OCI-LY7 (cell line): ENCODE results near the gene SSX2IP. TPM values are rescaled to one million over a fixed set of nuclear protein-coding genes. Genes with fewer than 3 reads are reported as not detected.

Experiments
- BruUV-seq: library from RNA; stranded (reverse); fragments of 400-500 nt; replicated peaks from 2 replicates; lab custom pipeline; 2021; lab: Mats Ljungman, UMichigan
- CTCF ChIA-PET: fragments of 300-600 bp; sonication (Branson Sonifier 250); formaldehyde crosslinking; loops from one replicate; lab custom pipeline; 2022; ENCODE audit warnings: antibody characterized with exemption; ENCODE audit not compliant: unreplicated experiment; lab: Charles Lee
- POLR2A ChIA-PET: fragments of 300-600 bp; sonication (Branson Sonifier 250); formaldehyde crosslinking; loops from one replicate; lab custom pipeline; 2022; ENCODE audit warnings: antibody characterized with exemption; lab: Charles Lee
- DNase-seq: peaks from one replicate; pipeline ENCODE4 v3.0.0-alpha.2; 2015; ENCODE audit warnings: low spot score
- H2AFZ ChIP-seq: fragments of 200-600 bp; sonication (generic), shearing (Covaris generic); 2 replicates; pipeline ENCODE4 v1.6.1; 2014; ENCODE audit warnings: mild to moderate bottlenecking, antibody characterized with exemption, low read length, moderate library complexity
- H3K27ac ChIP-seq: fragments of 200-600 bp; sonication (generic); 2 replicates; pipeline ENCODE4 v1.5.1; 2014; ENCODE audit warnings: mixed run types, low read depth, mild to moderate bottlenecking, moderate library complexity, low read length, inconsistent platforms; ENCODE audit not compliant: poor library complexity, severe bottlenecking
- H3K36me3 ChIP-seq: fragments of 200-600 bp; sonication (generic); 2 replicates; pipeline ENCODE4 v1.6.1; 2014; ENCODE audit warnings: mild to moderate bottlenecking, antibody characterized with exemption, low read length, moderate library complexity, mixed read lengths; ENCODE audit not compliant: insufficient read depth
- H3K4me1 ChIP-seq: fragments of 200-600 bp; sonication (generic); 2 replicates; pipeline ENCODE4 v1.5.1; 2014; ENCODE audit warnings: mild to moderate bottlenecking, low read length; ENCODE audit not compliant: insufficient read depth, poor library complexity, severe bottlenecking
- H3K4me2 ChIP-seq: fragments of 200-600 bp; sonication (generic); 2 replicates; pipeline ENCODE4 v1.6.1; 2014; ENCODE audit warnings: mild to moderate bottlenecking, low read length
- H3K4me3 ChIP-seq: fragments of 200-600 bp; sonication (generic); 2 replicates; pipeline ENCODE4 v1.5.1; 2014; ENCODE audit warnings: mild to moderate bottlenecking, low read depth, low read length; ENCODE audit not compliant: poor library complexity, severe bottlenecking
- H3K79me2 ChIP-seq: fragments of 200-600 bp; sonication (generic); 2 replicates; pipeline ENCODE4 v1.6.1; 2016; ENCODE audit warnings: low read depth, mild to moderate bottlenecking, low read length, moderate library complexity, mixed read lengths; ENCODE audit not compliant: insufficient read depth
- H3K9me2 ChIP-seq: fragments of 200-600 bp; sonication (generic); 2 replicates; pipeline ENCODE4 v1.6.1; 2016; ENCODE audit warnings: mild to moderate bottlenecking, low read length, mixed read lengths; ENCODE audit not compliant: insufficient read depth
- H3K9me3 ChIP-seq: fragments of 200-600 bp; sonication (generic); 2 replicates; pipeline ENCODE4 v1.6.1; 2014; ENCODE audit warnings: mild to moderate bottlenecking, mixed run types, low read length, mixed read lengths
- H4K20me1 ChIP-seq: fragments of 200-600 bp; sonication (generic); 2 replicates; pipeline ENCODE4 v1.6.1; 2014; ENCODE audit warnings: mild to moderate bottlenecking, antibody characterized with exemption, low read length, moderate library complexity, mixed read lengths; ENCODE audit not compliant: insufficient read depth
- CTCF ChIP-seq: fragments of 200-600 bp; sonication (generic); conservative IDR thresholded peaks from 2 replicates; pipeline ENCODE4 v1.5.1; 2014; ENCODE audit warnings: mild to moderate bottlenecking, antibody characterized with exemption, low read length, moderate library complexity, mixed read lengths
- EZH2phosphoT487 ChIP-seq: fragments of 200-600 bp; sonication (generic); IDR thresholded peaks from 2 replicates; pipeline ENCODE4 v1.6.1; 2018; ENCODE audit warnings: low read depth, borderline replicate concordance, mild to moderate bottlenecking, mixed run types, antibody characterized with exemption, low read length, moderate library complexity, mixed read lengths
- intact Hi-C: fragments of 100-400 bp; cut with micrococcal nuclease; formaldehyde crosslinking; loops from one replicate; pipeline ENCODE4 v1.10.0; 2022; ENCODE audit not compliant: unreplicated experiment
- total RNA-seq, 2 experiments: library from RNA; depleted of rRNA in 1 of 2; stranded (reverse); fragments of >200 nt in 1 of 2; shearing (Covaris generic) in 1 of 2; gene quantifications; 2 replicates each; pipeline ENCODE4 v1.2.3, GENCODE V29; 2014 to 2022

SSX2IP gene
- total RNA-seq, 2 experiments from 2014 or later, result 24.1 to 24.4 TPM

GRCh38 chr1:84688463-84689061 lies 1.7 kb downstream of the SSX2IP start:
- ChIA-PET POLR2A (interaction anchor here (0.9 to 2.5 kb wide), 11 partner anchors 8 to 545 kb away, joined by 3 to 6 read pairs (median 4); partner anchors contain the start of genes GNG5, PRKACB and SPATA1), CTCF (no interaction called here)
- H3K79me2 ChIP-seq, result peaks cover 74% of the 10 kb centered on the region
- peaks cover 25% of the 10 kb centered on the region; the same call in 1 of the 2 replicates for H4K20me1 ChIP-seq
- peaks cover 48% of the 10 kb centered on the region for H3K4me1 ChIP-seq
- H3K9me2 ChIP-seq, result no peaks in the 10 kb centered on the region
- H2AFZ ChIP-seq, result no peak overlapping the region
- no peak overlapping the region for H3K27ac ChIP-seq
- H3K4me2 ChIP-seq, result peak overlapping the region; percentile 95
- intact Hi-C loops, result loop anchor here (10.0 kb wide), 1 partner anchor 924 kb away; no protein-coding TSS in a partner anchor
- no TSS peak for BruUV-seq
- no peaks in the 10 kb centered on the region for H3K9me3 ChIP-seq
- H3K4me3 ChIP-seq, result peak overlapping the region; percentile 84
- TF ChIP-seq EZH2phosphoT487, result no peak
- no peak for TF ChIP-seq CTCF
- H3K36me3 ChIP-seq, result peaks cover 10% of the 10 kb centered on the region
- DNase-seq, result no peak

GRCh38 chr1:84687714-84688462 lies 2.4 kb downstream of the SSX2IP start:
- Histone ChIP-seq H3K4me3 (peak overlapping the region; percentile 84), H3K36me3 (peaks cover 17% of the 10 kb centered on the region), H3K4me1 (peaks cover 45% of the 10 kb centered on the region), H3K9me3 (no peaks in the 10 kb centered on the region), H3K79me2 (peaks cover 80% of the 10 kb centered on the region), H3K27ac (no peak overlapping the region), H3K4me2 (peak overlapping the region; percentile 95), H3K9me2 (no peaks in the 10 kb centered on the region), H2AFZ (no peak overlapping the region), H4K20me1 (peaks cover 25% of the 10 kb centered on the region; the same call in 1 of the 2 replicates)
- no peak for TF ChIP-seq EZH2phosphoT487
- TF ChIP-seq CTCF, result no peak
- CTCF ChIA-PET, result no interaction called here
- BruUV-seq, result no TSS peak
- intact Hi-C loops, result loop anchor here (10.0 kb wide), 1 partner anchor 923 kb away; no protein-coding TSS in a partner anchor
- peak; percentile 19 for DNase-seq
- POLR2A ChIA-PET, result interaction anchor here (1.2 to 2.5 kb wide), 5 partner anchors 10 to 182 kb away, joined by 3 to 6 read pairs (median 4); partner anchors contain the start of genes GNG5 and SPATA1
